H9 (cell line): ENCODE data around the gene TSGA10IP. TPM values are rescaled to one million over a fixed set of nuclear protein-coding genes. Genes with fewer than 3 reads are reported as not detected.

Experiments
- DNase-seq: peaks from one replicate; pipeline ENCODE4 v3.0.0-alpha.2; 2017
- H2AFZ ChIP-seq: one replicate; pipeline ENCODE4 v1.6.1; 2013; ENCODE audit warnings: mild to moderate bottlenecking, low read length, control low read depth, moderate library complexity
- H2AK5ac ChIP-seq: 2 replicates; pipeline ENCODE4 v1.6.1; 2013; ENCODE audit warnings: low read length, control low read depth, mixed read lengths; ENCODE audit not compliant: insufficient read length
- H2BK120ac ChIP-seq: one replicate; pipeline ENCODE4 v1.6.1; 2013; ENCODE audit warnings: low read depth, mild to moderate bottlenecking, low read length, control low read depth, inconsistent platforms; ENCODE audit not compliant: poor library complexity, severe bottlenecking
- H2BK12ac ChIP-seq: 2 replicates; pipeline ENCODE4 v1.6.1; 2013; ENCODE audit warnings: low read length, control low read depth, mixed read lengths, low read depth; ENCODE audit not compliant: insufficient read length
- H2BK15ac ChIP-seq: 2 replicates; pipeline ENCODE4 v1.6.1; 2013; ENCODE audit warnings: low read depth, low read length, control low read depth
- H2BK20ac ChIP-seq: one replicate; pipeline ENCODE4 v1.6.1; 2013; ENCODE audit warnings: low read depth, mild to moderate bottlenecking, low read length, control low read depth, inconsistent platforms; ENCODE audit not compliant: poor library complexity, severe bottlenecking
- H2BK5ac ChIP-seq: 2 replicates; pipeline ENCODE4 v1.6.1; 2013; ENCODE audit warnings: low read length, control low read depth, mixed read lengths; ENCODE audit not compliant: insufficient read length
- H3K14ac ChIP-seq: 2 replicates; pipeline ENCODE4 v1.6.1; 2013; ENCODE audit warnings: low read length, control low read depth; ENCODE audit not compliant: insufficient read depth
- H3K18ac ChIP-seq: 2 replicates; pipeline ENCODE4 v1.6.1; 2013; ENCODE audit warnings: low read depth, mild to moderate bottlenecking, mixed read lengths, low read length, control low read depth; ENCODE audit not compliant: insufficient read length
- H3K23ac ChIP-seq: 2 replicates; pipeline ENCODE4 v1.6.1; 2013; ENCODE audit warnings: low read length, control low read depth, mixed read lengths, low read depth; ENCODE audit not compliant: insufficient read length
- H3K23me2 ChIP-seq: 2 replicates; pipeline ENCODE4 v1.6.1; 2013; ENCODE audit warnings: low read depth, mild to moderate bottlenecking, mixed read lengths, low read length, control low read depth; ENCODE audit not compliant: insufficient read length, poor library complexity, severe bottlenecking
- H3K27ac ChIP-seq: 2 replicates; pipeline ENCODE4 v1.5.1; 2013; ENCODE audit warnings: low read length, control low read depth, mixed read lengths, low read depth; ENCODE audit not compliant: insufficient read length
- H3K27me3 ChIP-seq: 2 replicates; pipeline ENCODE4 v1.6.1; 2013; ENCODE audit warnings: low read length, control low read depth, inconsistent platforms; ENCODE audit not compliant: insufficient read depth
- H3K4ac ChIP-seq: 2 replicates; pipeline ENCODE4 v1.6.1; 2013; ENCODE audit warnings: low read depth, mild to moderate bottlenecking, control low read depth, inconsistent platforms, low read length, moderate library complexity
- H3K4me1 ChIP-seq: 2 replicates; pipeline ENCODE4 v1.6.1; 2013; ENCODE audit warnings: low read length, control low read depth, inconsistent platforms; ENCODE audit not compliant: insufficient read depth
- H3K4me2 ChIP-seq: 2 replicates; pipeline ENCODE4 v1.6.1; 2013; ENCODE audit warnings: low read length, control low read depth, mixed read lengths; ENCODE audit not compliant: insufficient read length, insufficient read depth
- H3K56ac ChIP-seq: 2 replicates; pipeline ENCODE4 v1.6.1; 2013; ENCODE audit warnings: low read depth, mild to moderate bottlenecking, mixed read lengths, low read length, control low read depth; ENCODE audit not compliant: insufficient read length
- H3K79me1 ChIP-seq: 2 replicates; pipeline ENCODE4 v1.6.1; 2013; ENCODE audit warnings: low read depth, mild to moderate bottlenecking, moderate library complexity, low read length, control low read depth, inconsistent platforms; ENCODE audit not compliant: insufficient read depth, poor library complexity, severe bottlenecking
- H3K79me2 ChIP-seq: 2 replicates; pipeline ENCODE4 v1.6.1; 2013; ENCODE audit warnings: low read length, control low read depth, inconsistent platforms; ENCODE audit not compliant: insufficient read depth
- H3K9ac ChIP-seq: 2 replicates; pipeline ENCODE4 v1.6.1; 2013; ENCODE audit warnings: low read length, control low read depth, mixed read lengths; ENCODE audit not compliant: insufficient read length; ENCODE audit errors: extremely low read depth
- H3K9me3 ChIP-seq: one replicate; pipeline ENCODE4 v1.6.1; 2013; ENCODE audit warnings: low read depth, low read length, inconsistent platforms; ENCODE audit not compliant: control insufficient read depth
- H3T11ph ChIP-seq: one replicate; pipeline ENCODE4 v1.6.1; 2013; ENCODE audit warnings: mild to moderate bottlenecking, low read length, control low read depth, inconsistent platforms
- H4K20me1 ChIP-seq: one replicate; pipeline ENCODE4 v1.6.1; 2013; ENCODE audit not compliant: control insufficient read depth, insufficient read length, insufficient read depth
- H4K5ac ChIP-seq: 2 replicates; pipeline ENCODE4 v1.6.1; 2013; ENCODE audit warnings: low read depth, mild to moderate bottlenecking, mixed read lengths, low read length, control low read depth; ENCODE audit not compliant: insufficient read length
- H4K8ac ChIP-seq: replicated peaks from 2 replicates; pipeline ENCODE4 v1.6.1; 2013; ENCODE audit warnings: low read length, control low read depth, mixed read lengths, low read depth; ENCODE audit not compliant: insufficient read length
- H4K91ac ChIP-seq: 2 replicates; pipeline ENCODE4 v1.6.1; 2013; ENCODE audit warnings: low read depth, mild to moderate bottlenecking, moderate library complexity, mixed read lengths, low read length, control low read depth; ENCODE audit not compliant: insufficient read length
- H3K27ac Mint-ChIP-seq, 3 experiments: 2 replicates in 2 of 3; 3 replicates in 1 of 3; pipeline ENCODE4 v1.8.0; 2020 to 2021; ENCODE audit warnings: mixed read lengths in 3 of 3, mild to moderate bottlenecking in 1 of 3, moderate library complexity in 1 of 3
- H3K27me3 Mint-ChIP-seq: 2 replicates; pipeline ENCODE4 v1.8.0; 2021; ENCODE audit warnings: low read depth, mild to moderate bottlenecking, moderate library complexity, mixed read lengths
- H3K36me3 Mint-ChIP-seq, 3 experiments: 2 replicates in 2 of 3; 3 replicates in 1 of 3; pipeline ENCODE4 v1.8.0; 2020 to 2021; ENCODE audit warnings: low read depth in 3 of 3, mixed read lengths in 3 of 3; ENCODE audit not compliant: insufficient read depth in 1 of 3
- H3K4me1 Mint-ChIP-seq, 2 experiments: 2 replicates each; pipeline ENCODE4 v1.8.0; 2020; ENCODE audit warnings: mixed read lengths in 2 of 2
- H3K4me3 Mint-ChIP-seq, 2 experiments: 2 replicates in 1 of 2; 3 replicates in 1 of 2; pipeline ENCODE4 v1.8.0; 2020 to 2021; ENCODE audit warnings: mild to moderate bottlenecking in 2 of 2, mixed read lengths in 2 of 2, moderate library complexity in 1 of 2
- H3K9me3 Mint-ChIP-seq, 2 experiments: 2 replicates in 1 of 2; 3 replicates in 1 of 2; pipeline ENCODE4 v1.8.0; 2020; ENCODE audit warnings: mild to moderate bottlenecking in 2 of 2, mixed read lengths in 2 of 2, moderate library complexity in 1 of 2
- CTCF ChIP-seq: fragments of 200-600 bp; sonication (generic); conservative IDR thresholded peaks from 3 replicates; pipeline ENCODE4 v1.8.0; 2021; ENCODE audit warnings: antibody characterized with exemption, mild to moderate bottlenecking
- WGBS: extraction: QIAGEN DNeasy Blood & Tissue Kit; methylation state at CpG from one replicate; pipeline ENCODE4 v1.1.7; 2013; ENCODE audit warnings: missing lambda C conversion rate, low lambda C conversion rate, mixed read lengths; ENCODE audit not compliant: insufficient read length; ENCODE audit errors: extremely low coverage; 5-methylcytosine and 5-hydroxymethylcytosine counted together
- total RNA-seq: library from RNA; stranded (reverse); gene quantifications from 2 replicates; pipeline ENCODE4 v1.2.1, GENCODE V29; 2021

Gene TSGA10IP
- total RNA-seq, 1 experiment from 2014 or later: 2.2 TPM

- H3K79me1 ChIP-seq: no peaks in the 10 kb centered on the region
- no peak overlapping the region for H2BK12ac ChIP-seq
- H3K4ac ChIP-seq: no peak overlapping the region
- Mint-ChIP-seq H3K9me3 (no peaks in the 10 kb centered on the region; a peak in 1 of 5 replicates), H3K27ac (0 out of 7 replicates have a peak overlapping the region, but pooled peaks of 1 of the 3 experiments have one; percentile 14), H3K27me3 (peaks cover 69% of the 10 kb centered on the region), H3K36me3 (peaks cover 0 to 23% (median 0%) of the 10 kb centered on the region in 3 experiments; a peak in 2 of 7 replicates), H3K4me3 (peak overlapping the region; percentile 78 to 80), H3K4me1 (peaks cover 14 to 17% of the 10 kb centered on the region in 2 experiments)
- H3K9me3 ChIP-seq: no peaks in the 10 kb centered on the region
- peaks cover 9% of the 10 kb centered on the region for H3K23me2 ChIP-seq
- TF ChIP-seq CTCF: no peak
- H3K18ac ChIP-seq: peak overlapping the region; percentile 65
- H2AK5ac ChIP-seq: no peak overlapping the region
- no peak overlapping the region for H3T11ph ChIP-seq
- H4K91ac ChIP-seq: no peak overlapping the region
- peak; percentile 67 for DNase-seq
- H3K14ac ChIP-seq: peak overlapping the region; percentile 62; the same call in 1 of the 2 replicates
- H4K5ac ChIP-seq: no peak overlapping the region
- H2AFZ ChIP-seq: no peak overlapping the region
- no peak overlapping the region for H3K27ac ChIP-seq
- no peak overlapping the region for H4K8ac ChIP-seq
- H3K4me2 ChIP-seq: peak overlapping the region; percentile 86
- no peak overlapping the region for H2BK15ac ChIP-seq
- H3K4me1 ChIP-seq: no peaks in the 10 kb centered on the region
- no peak overlapping the region for H3K56ac ChIP-seq
- no CpG with 5 or more reads among the region's 78 CpGs for WGBS
- H2BK20ac ChIP-seq: no peak overlapping the region
- H3K23ac ChIP-seq: no peak overlapping the region
- no peak overlapping the region for H2BK5ac ChIP-seq
- H4K20me1 ChIP-seq: no peaks in the 10 kb centered on the region
- no peak overlapping the region for H3K9ac ChIP-seq
- no peak overlapping the region for H2BK120ac ChIP-seq
- H3K27me3 ChIP-seq: peaks cover 17% of the 10 kb centered on the region; the same call in 1 of the 2 replicates
- H3K79me2 ChIP-seq: no peaks in the 10 kb centered on the region
Measured at GRCh38 chr11:65899356-65900124, 45.7 kb upstream of the TSGA10IP start.
